Measurements from ENCODE around the gene KLF4. TPM values are rescaled to one million over a fixed set of nuclear protein-coding genes. Genes with fewer than 3 reads are reported as not detected.
"Not testable (repeated sequence)": the region's sequence is repeated elsewhere in the genome, so short reads cannot be mapped to it uniquely, and the experiment has no call there.

KLF4 gene
- 6.5 TPM for polyA plus RNA-seq (2013, experiment 1 of 2; ENCODE audit: insufficient read length)
- polyA plus RNA-seq (2013, experiment 2 of 2; ENCODE audit: insufficient read length) = 7.5 TPM

DNA sequence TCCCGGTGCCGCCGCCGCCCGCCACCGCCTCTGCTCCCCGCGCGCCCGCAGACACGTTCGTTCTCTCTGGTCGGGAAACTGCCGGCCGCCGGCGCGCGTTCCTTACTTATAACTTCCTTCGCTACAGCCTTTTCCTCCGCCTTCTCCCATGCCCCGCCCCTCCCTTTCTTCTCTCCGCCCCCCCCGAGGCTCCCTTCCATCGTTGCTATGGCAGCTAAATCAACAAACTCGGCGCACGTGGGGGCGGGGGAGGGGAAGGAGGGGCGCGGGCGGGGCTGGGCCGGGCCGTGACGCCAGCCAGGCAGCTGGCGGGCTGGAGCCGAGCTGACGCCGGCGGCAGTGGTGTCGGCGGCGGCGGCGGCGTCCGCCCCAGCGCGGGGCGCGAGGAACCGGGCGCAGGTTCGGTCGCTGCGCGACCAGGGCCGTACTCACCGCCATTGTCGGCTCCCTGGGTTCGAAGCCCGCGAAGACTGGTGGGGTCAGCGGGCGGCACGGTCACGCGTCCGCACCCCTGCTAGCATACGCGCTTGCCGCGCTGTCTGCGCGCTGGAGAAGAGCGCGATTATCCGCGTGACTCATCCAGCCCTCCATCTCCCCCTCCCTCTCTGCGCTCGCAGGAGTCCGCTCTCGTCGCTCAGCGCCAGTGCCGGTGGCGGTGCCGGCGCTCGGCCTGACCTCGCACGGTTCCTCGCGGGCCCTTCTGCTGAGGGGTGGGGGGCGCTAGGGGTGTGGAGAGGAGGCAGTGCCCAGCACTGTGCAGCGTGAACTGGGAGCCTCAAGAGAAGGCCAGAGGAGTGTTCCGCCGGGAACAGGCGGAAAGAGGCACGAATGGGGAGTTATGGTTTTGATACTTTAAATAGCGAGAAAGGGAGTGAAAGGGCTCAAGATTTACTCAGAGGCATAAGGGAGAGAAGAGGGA, at the start of gene KLF4:
KLF4 (minus strand) TSS at position 83 of the 919 bp plus-strand sequence. CDS start 597 bp downstream, outside the sequence.
- peak; percentile 95 for DNase-seq

DNA sequence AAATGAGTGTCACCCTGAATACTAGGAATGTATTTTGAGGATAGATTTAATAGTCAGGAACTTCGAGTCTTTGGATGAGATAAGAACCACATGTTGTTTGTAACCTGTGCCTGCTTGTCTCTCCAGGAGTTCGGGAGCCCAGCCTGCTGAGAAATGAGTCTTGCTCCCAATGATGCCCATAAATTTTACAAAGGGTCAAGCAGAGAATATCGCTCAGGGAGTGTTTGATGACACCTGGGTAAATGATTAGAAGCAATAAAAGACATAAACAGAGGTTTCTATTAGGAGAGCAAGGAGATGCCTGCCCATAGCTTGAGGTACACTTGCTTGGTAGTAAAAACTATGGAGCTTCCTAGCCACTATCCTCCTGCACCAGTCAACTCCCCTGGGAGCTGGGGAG, 46.9 kb upstream of the KLF4 start:
- no peak for DNase-seq

DNA sequence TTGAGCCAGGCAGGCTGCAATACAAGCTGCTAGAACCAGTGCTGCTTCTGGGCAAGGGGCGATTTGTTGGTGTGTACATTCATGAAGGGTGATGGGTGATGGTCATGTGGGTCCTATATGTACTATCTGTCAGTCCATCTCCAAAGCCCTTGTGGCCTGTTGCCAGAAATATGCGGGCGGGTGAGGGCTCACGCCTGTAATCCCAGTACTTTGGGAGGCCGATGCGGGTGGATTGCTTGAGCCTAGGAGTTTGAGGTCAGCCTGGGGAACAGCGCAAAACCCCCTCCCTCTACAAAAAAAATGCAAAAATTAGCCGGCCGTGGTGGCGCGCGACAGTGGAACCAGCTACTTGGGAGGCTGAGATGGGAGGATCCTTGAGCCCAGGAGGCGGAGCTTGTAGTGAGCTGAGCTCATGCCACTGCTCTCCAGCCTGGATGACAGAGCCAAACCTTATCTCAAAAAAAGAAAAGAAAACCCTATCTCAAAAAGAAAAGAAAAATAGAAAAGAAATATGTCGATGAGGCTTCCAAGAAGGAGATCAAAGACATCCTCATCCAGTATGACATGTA, 45.0 kb upstream of the KLF4 start:
- DNase-seq = no peak

GRCh38 chr9:107530679-107531078, 41.1 kb upstream of the KLF4 start:
- no peak for DNase-seq

- no peak for DNase-seq
Observed at GRCh38 chr9:107528686-107529085, 39.1 kb upstream of the KLF4 start.

DNA sequence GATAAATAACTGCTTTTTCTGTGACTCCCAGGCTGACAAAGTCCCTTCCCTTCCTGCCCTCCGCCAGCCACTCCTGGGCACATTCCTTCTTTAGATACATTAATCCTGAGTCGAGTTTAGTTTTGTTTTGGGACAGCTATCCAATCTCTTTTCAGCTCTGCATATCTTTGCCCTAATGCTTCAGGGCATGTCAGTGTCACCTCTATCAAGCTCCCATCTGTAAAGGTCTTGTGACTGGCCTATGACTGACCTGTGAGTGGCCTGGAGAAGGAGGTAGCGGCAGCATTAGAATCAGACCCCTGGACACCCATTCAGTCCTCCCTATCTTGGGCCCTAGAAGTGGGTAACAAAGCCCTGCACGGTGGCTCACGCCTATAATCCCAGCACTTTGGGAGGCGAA, 34.0 kb upstream of the KLF4 start:
- DNase-seq = no peak

- no peak for DNase-seq
Observed at GRCh38 chr9:107520186-107520585, 30.6 kb upstream of the KLF4 start.

DNA sequence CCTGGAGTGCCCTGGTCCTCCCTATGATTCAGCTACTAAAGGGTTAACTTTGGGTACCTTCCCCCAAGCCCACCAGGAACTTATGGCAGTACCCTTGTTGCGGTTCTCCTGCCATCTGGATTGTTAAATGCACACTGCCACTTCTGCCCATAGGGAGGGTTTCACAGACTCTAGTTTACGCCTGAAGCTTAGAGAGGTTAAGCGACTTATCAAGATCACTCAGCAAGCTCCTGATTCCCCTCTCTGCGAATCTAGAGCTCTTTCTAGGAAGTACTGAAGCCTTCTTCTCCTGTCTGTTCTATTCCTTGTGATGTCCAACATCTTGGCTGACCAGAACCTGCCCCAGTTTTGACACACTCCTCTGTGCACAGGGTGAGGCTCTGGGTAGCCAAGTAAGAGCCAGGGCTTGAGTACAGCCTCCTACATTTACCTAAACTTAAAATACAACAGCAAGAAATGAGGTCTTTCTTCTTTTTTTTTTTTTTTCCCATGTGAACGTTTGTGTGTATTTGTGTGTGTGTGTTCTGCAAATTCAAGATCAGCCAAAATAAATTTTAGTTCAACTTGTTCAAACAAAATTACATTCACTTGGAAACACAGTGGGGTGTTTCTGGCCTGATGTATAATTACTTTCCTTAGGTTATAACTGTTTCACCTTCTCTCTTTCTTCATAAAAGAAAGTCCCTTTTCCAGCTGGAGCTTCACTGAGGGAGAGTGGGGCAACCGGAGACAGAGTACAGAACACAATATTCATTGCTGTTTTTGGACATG, 28.7 kb upstream of the KLF4 start:
- no peak for DNase-seq

DNA sequence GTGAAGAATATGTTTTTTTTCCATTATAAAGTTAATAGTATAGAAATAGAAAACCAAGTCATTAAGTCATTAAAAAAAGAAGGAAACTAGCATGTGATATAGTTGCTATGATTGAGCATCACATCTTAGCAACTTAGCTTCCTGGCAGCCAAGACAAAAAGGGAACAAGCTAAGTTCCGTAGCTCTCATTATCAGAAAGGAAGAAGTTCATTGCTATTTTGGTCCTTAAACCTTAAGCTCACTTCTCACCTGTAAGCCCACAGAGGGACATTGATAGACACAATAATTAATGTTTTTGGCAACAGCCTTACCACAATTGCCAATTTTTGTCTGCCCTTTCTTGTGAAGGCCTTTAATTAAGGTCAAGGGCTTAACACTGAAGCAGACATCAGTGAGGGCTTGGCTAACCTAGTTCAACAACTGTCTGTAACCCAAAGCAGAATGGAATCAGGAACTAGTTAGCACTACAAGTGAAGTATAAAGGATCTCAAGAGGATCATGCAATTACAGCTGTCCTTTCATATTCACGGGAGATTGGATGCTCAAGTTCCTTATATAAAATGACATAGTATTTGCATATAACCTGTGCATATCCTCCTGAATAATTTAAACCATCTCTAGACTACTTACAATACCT, 24.0 kb upstream of the KLF4 start:
- DNase-seq = no peak

GRCh38 chr9:107504585-107505455, 15.3 kb upstream of the KLF4 start:
- DNase-seq = peak; percentile 79

DNA sequence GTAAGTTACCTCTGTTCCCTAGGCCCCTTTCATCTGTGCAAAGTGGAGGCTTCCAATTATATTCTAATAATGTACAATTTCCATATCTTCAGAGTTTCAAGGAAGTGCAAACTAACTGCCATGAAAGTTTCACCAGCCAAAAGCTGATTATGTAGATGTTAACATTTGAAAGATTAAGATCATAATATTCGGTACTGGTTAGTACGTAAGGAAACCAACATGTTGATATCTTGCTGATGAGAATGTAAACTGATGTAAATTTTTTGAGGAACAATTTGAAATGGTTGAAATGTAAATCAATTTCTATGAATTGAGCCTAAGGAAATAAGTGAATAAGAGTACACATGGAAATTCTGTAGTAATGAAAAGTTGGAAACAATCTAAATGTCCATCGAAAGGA, 12.9 kb upstream of the KLF4 start:
- no peak for DNase-seq

DNA sequence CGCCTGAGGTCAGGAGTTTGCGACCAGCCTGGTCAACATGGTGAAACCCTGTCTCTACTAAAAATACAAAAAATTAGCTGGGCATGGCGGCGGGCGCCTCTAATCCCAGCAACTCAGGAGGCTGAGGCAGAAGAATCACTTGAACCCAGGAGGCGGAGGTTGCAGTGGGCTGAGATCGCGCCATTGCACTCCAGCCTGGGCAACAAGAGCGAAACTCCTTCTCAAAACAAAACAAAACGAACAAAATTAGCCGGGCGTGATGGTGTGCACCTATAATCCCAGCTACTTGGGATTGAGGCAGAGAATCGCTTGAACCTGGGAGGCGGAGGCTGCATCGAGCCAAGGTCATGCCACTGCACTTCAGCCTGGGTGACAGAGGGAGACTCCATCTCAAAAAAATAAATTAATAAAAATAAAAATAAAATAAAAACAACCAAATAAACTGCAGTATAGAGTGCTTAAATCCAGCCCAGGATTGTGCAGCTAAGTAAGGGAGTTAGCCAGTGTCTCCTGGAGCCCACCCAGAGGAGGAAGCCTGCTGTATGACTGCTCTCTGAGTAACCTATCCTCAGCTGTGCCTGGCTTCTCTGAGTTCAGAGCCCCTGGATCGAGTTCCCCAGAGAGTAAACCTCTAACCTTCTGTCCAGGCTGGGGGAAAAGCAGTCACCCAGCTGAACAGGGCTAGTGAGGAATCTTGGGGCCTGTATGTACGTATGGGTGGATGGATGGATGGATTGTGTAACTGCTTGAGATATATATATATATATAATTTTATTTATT, 11.0 kb upstream of the KLF4 start:
- DNase-seq = peak; percentile 47

GRCh38 chr9:107496976-107497375, 7.4 kb upstream of the KLF4 start:
- DNase-seq = no peak

- DNase-seq = no peak
Observed at GRCh38 chr9:107492381-107492970, 2.9 kb upstream of the KLF4 start.

DNA sequence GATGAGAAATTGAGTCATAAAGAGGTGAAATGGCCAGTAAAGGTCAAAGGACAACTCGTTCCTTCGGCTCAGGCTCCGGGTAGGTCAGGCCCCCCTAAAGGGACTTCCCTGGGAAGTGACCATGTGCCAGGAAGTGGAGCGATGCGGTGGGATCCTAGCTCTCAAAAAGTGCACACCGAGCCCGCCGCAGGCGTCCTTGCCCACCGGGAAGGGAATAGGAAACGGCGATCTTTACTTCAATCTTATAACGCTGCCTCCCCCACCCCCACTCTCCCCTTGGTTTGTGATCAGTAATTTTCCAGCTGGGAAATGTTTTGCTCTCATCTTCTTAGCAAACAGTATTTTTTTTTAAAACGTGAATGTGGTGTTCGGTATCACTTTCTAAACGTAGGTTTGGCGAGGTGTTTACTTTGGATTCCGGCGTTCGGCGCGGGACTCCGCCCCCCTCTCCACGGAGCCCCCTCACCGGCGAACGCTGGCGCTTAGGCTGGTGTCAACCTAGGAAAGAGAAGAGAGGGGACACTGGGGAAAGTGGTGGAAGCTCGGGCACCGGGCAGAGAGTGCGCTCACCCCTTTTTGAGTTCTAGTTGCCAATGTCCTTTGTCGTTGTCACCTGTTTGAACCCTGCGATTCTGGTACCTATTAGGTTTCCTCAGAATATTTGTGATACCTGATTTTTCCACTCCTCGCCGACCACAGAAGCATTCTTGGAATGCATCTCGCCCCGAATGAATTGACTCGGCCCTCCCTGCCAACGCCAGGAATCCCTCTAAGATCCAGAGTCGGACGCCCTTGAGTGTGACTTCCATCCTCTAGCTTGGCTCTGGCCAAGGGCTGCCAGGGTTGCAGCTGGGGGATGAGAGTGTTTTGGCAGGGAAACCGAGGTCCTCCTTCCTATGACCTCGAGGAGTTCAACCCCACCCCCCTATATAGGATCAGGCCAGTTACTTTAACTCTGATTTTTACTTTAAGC, 1.8 kb upstream of the KLF4 start:
- no peak for DNase-seq

- not testable (repeated sequence) for DNase-seq
Observed at GRCh38 chr9:107490606-107490970, 1.0 kb upstream of the KLF4 start.

DNA sequence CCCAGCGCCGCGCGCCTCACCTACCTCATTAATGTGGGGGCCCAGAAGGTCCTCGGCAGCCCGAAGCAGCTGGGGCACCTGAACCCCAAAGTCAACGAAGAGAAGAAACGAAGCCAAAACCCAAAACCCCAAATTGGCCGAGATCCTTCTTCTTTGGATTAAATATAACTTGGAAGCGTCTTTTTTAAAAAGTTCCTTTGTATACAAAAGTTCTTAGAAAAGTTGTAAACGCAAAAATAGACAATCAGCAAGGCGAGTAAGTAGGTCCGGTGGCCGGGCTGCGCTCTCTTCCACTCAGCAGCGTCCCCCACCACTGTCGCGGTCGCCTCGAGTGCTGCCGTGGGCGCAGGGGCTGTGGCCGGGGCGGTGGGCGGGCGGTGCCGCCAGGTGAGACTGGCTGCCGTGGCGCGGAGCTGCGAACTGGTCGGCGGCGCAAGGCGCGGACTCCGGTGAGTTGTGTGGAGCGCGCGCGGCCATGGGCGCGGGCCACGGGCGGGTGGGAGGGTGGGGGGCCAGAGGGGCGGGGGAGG, 360 bp downstream of the KLF4 start:
- no peak for DNase-seq

GRCh38 chr9:107488375-107489143, 1.0 kb downstream of the KLF4 start:
- DNase-seq = no peak

Measured in fibroblast of skin of abdomen (primary cell).